Activated T-helper 1 cell treated with anti-CD3 and anti-CD28 coated beads, Interleukin-12 subunit alpha, Interleukin-12 subunit beta, Interleukin-2, Interleukin-4 antibody, amounts not matched to agents 30 ng/mL and 10 ng/mL and 1 ng/mL, durations not matched to agents 14 hours and 24 hours and 36 hours (primary cell): ENCODE data around the gene MARCHF3. TPM values are rescaled to one million over a fixed set of nuclear protein-coding genes. Genes with fewer than 3 reads are reported as not detected.

Source experiments
- DNase-seq: peaks from one replicate; pipeline ENCODE4 v3.0.0; 2021; ENCODE audit warnings: low spot score
- H3K27ac Mint-ChIP-seq: one replicate; pipeline ENCODE4 v1.8.0; 2021; ENCODE audit warnings: mild to moderate bottlenecking, mixed read lengths
- H3K27me3 Mint-ChIP-seq: one replicate; pipeline ENCODE4 v1.8.0; 2022; ENCODE audit warnings: mild to moderate bottlenecking, moderate library complexity, mixed read lengths; ENCODE audit not compliant: insufficient read depth
- H3K36me3 Mint-ChIP-seq: one replicate; pipeline ENCODE4 v1.8.0; 2021; ENCODE audit warnings: low read depth, mixed read lengths
- H3K4me1 Mint-ChIP-seq: one replicate; pipeline ENCODE4 v1.8.0; 2021; ENCODE audit warnings: low read depth, mixed read lengths
- H3K4me3 Mint-ChIP-seq: one replicate; pipeline ENCODE4 v1.8.0; 2021; ENCODE audit warnings: mild to moderate bottlenecking, moderate library complexity, mixed read lengths
- H3K9me3 Mint-ChIP-seq: one replicate; pipeline ENCODE4 v1.8.0; 2021; ENCODE audit warnings: mixed read lengths
- intact Hi-C: fragments of 100-400 bp; cut with micrococcal nuclease; formaldehyde crosslinking; loops from one replicate; pipeline ENCODE4 v1.15.1; 2024
- total RNA-seq: library from RNA; stranded (reverse); gene quantifications from 2 replicates; pipeline ENCODE4 v1.2.3, GENCODE V29; 2022

MARCHF3 gene
- total RNA-seq, 1 donor from 2014 or later, result 5.9 TPM

DNA sequence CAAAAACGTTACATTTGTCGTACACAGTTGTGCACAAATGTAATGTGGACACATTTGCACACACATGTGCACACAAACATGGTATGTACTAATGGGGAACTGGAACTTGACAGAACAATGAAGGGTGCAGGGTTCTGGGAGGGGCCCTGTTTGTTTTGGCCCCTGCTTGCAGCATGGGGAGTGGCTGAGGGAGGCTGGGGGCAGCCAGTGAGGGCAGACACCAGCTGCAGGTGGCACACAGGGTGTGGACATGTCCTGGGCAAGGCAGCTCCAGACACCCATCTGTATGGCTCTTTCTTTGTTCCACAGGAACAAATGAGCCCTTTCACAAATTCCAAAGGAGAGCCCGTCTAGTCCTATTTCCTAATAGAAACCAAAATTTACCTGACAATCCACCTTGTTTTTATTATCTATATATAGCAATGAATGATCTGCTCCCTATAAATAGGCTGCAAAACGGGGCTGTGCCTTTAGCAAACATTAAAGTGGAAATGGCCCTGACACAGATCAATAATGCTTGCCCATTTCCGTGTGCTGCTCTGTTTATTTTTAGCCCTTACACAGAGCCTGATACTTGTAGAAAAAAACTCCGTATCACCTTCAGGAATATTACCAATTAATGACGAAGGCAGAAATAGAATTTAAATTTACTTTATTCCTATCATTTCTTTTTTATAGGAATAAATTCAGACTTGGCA lies 26.4 kb downstream of the MARCHF3 start:
- Mint-ChIP-seq H3K36me3 (no peaks in the 10 kb centered on the region), H3K9me3 (no peaks in the 10 kb centered on the region), H3K4me3 (no peak overlapping the region), H3K27me3 (no peaks in the 10 kb centered on the region), H3K27ac (no peak overlapping the region), H3K4me1 (no peaks in the 10 kb centered on the region)
- no peak for DNase-seq
- intact Hi-C loops, result no loop called here

DNA sequence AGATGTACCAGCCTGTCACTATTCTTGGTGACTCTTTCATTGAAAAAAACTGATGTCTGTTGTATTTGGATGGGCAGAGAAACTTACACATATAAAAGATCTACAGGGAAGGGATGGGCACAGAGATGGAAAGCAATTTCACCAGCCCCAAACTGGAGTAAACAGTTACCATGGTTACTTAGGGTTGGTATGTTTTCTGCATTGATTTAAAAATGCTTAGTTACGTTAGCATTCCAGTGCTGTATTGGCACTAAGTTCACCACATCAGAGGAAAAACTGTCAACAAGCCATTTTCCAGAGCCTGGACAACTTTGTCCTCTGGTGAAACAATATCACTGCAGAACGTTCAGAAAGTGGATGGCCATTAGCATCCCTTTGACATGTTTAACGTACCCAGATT lies 28.0 kb downstream of the MARCHF3 start:
- H3K4me3 Mint-ChIP-seq, result no peak overlapping the region
- no peaks in the 10 kb centered on the region for H3K27me3 Mint-ChIP-seq
- no peak overlapping the region for H3K27ac Mint-ChIP-seq
- H3K9me3 Mint-ChIP-seq, result no peaks in the 10 kb centered on the region
- intact Hi-C loops, result no loop called here
- no peaks in the 10 kb centered on the region for H3K36me3 Mint-ChIP-seq
- H3K4me1 Mint-ChIP-seq, result no peaks in the 10 kb centered on the region
- DNase-seq, result no peak

DNA sequence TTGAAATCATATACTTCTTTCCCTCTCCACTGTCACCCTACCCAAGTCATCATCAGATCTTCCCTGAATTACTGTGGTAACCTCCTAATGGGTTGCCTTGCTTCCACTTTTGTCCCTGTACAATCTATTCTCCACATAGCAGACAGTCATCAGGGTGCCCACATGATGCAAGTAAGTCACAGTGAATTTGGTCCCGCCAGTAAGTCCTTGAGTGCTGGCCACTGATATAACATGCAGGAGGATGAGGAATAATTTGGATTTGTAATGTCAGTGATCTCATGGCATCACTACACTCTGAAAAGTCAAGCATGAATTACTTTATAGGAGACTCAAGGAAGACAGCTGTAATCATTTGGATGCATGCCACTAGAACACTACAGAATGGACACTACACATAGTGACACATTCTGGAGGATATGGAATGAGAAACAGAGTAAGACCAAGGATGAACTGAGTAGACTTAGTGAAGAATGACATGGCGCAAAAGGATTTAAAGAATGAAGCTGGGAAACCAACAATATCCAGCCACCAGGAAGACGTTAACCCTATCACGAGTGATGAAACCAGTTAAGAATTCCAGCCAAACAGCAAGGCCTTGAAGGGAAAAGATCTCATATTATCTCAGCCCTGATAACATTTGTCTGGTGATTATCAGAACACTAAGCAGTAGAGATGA lies 28.6 kb downstream of the MARCHF3 start:
- Mint-ChIP-seq H3K36me3 (no peaks in the 10 kb centered on the region), H3K4me1 (no peaks in the 10 kb centered on the region), H3K9me3 (no peaks in the 10 kb centered on the region)

GRCh38 chr5:126998895-126999570 lies 31.3 kb downstream of the MARCHF3 start:
- Mint-ChIP-seq H3K27me3 (no peaks in the 10 kb centered on the region), H3K4me1 (peaks cover 5% of the 10 kb centered on the region), H3K9me3 (no peaks in the 10 kb centered on the region), H3K27ac (no peak overlapping the region), H3K36me3 (no peaks in the 10 kb centered on the region), H3K4me3 (no peak overlapping the region)
- DNase-seq, result no peak
- intact Hi-C loops, result no loop called here

More for the DNA sequence above, 28.6 kb downstream of the MARCHF3 start:
- Mint-ChIP-seq H3K27ac (no peak overlapping the region), H3K27me3 (no peaks in the 10 kb centered on the region), H3K4me3 (no peak overlapping the region)
- DNase-seq, result no peak
- intact Hi-C loops, result no loop called here

DNA sequence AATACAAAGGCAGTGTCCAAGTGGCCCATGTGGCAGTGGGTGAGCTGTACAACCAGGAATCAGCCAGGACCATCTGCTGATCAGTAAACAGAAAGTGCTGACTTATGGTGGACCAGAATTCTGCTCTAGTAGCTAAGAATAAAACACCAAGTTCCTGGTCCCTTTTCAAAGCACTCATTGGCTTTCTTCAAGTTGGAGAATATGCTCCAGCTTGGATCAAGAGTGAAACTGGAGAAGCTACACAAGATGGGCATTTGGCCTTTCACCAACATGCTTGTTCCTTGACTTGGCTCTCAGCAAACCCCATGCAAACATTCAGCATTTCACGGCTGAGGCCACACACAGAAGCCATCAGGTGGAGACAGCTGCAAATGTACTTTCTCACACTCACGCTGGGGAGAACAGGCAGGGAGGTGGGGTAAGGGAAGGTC lies 32.1 kb downstream of the MARCHF3 start:
- H3K27ac Mint-ChIP-seq, result no peak overlapping the region
- no peak overlapping the region for H3K4me3 Mint-ChIP-seq
- no peaks in the 10 kb centered on the region for H3K9me3 Mint-ChIP-seq
- H3K27me3 Mint-ChIP-seq, result no peaks in the 10 kb centered on the region
- intact Hi-C loops, result no loop called here
- peaks cover 11% of the 10 kb centered on the region for H3K4me1 Mint-ChIP-seq
- H3K36me3 Mint-ChIP-seq, result no peaks in the 10 kb centered on the region
- no peak for DNase-seq

DNA sequence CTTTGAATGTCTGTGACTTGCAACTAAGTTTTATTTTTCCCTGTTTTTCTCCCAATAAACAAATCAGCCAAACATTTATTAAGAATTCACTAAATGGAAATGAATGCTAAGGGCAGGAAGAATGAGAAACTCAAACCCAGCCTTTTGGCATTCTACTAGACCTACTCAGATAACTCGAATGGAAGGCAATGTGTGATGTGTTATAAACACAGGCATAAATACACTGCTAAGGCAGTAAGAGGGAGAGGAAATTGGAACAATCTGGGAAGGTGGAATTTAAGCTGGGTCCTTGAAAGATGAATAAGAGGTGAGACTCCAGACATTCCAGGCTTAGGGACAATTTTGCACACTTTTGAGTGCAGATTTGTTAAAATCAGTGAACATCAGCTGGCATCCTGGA lies 34.7 kb downstream of the MARCHF3 start:
- Mint-ChIP-seq H3K36me3 (peaks cover 4% of the 10 kb centered on the region), H3K9me3 (no peaks in the 10 kb centered on the region), H3K4me3 (no peak overlapping the region), H3K27ac (no peak overlapping the region), H3K27me3 (no peaks in the 10 kb centered on the region), H3K4me1 (peaks cover 14% of the 10 kb centered on the region)
- intact Hi-C loops, result no loop called here
- DNase-seq, result no peak

- Mint-ChIP-seq H3K4me3 (no peak overlapping the region), H3K9me3 (no peaks in the 10 kb centered on the region), H3K27me3 (no peaks in the 10 kb centered on the region), H3K27ac (no peak overlapping the region), H3K36me3 (peaks cover 8% of the 10 kb centered on the region), H3K4me1 (peaks cover 14% of the 10 kb centered on the region)
- intact Hi-C loops, result no loop called here
- DNase-seq, result no peak
Observed at GRCh38 chr5:126995039-126995438, 35.3 kb downstream of the MARCHF3 start.

DNA sequence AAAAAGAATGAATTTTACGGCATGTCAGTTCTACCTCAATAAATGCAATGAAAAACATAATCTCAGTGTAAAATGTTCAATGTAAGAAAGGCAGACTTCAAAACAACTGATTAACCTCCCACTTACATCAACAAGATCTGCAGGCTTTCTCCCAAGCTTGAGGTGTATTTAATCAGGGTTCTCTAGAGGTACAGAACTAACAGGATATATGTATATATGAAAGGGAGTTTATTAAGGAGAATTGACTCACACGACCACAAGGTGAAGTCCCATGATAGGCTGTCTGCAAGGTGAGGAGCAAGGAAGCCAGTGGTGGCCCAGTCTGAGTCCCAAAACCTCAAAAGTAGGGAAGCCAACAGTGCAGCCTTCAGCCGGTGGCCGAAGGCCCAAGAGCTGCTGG lies 35.9 kb downstream of the MARCHF3 start:
- Mint-ChIP-seq H3K4me3 (no peak overlapping the region), H3K27ac (no peak overlapping the region), H3K4me1 (peaks cover 14% of the 10 kb centered on the region), H3K9me3 (no peaks in the 10 kb centered on the region), H3K27me3 (no peaks in the 10 kb centered on the region), H3K36me3 (peaks cover 8% of the 10 kb centered on the region)
- intact Hi-C loops, result no loop called here
- DNase-seq, result no peak

- H3K4me1 Mint-ChIP-seq, result peaks cover 28% of the 10 kb centered on the region
- peaks cover 7% of the 10 kb centered on the region for H3K36me3 Mint-ChIP-seq
- peak overlapping the region; percentile 28 for H3K4me3 Mint-ChIP-seq
- no peaks in the 10 kb centered on the region for H3K9me3 Mint-ChIP-seq
- peak; percentile 31 for DNase-seq
- intact Hi-C loops, result loop anchor here (1.0 to 5.0 kb wide), 12 partner anchors 16 to 799 kb away; partner anchors contain the start of genes C5orf63, MARCHF3, PHAX and PRRC1
- H3K27me3 Mint-ChIP-seq, result no peaks in the 10 kb centered on the region
- peak overlapping the region; percentile 86 for H3K27ac Mint-ChIP-seq
Observed at GRCh38 chr5:126988021-126988569, 42.3 kb downstream of the MARCHF3 start.

DNA sequence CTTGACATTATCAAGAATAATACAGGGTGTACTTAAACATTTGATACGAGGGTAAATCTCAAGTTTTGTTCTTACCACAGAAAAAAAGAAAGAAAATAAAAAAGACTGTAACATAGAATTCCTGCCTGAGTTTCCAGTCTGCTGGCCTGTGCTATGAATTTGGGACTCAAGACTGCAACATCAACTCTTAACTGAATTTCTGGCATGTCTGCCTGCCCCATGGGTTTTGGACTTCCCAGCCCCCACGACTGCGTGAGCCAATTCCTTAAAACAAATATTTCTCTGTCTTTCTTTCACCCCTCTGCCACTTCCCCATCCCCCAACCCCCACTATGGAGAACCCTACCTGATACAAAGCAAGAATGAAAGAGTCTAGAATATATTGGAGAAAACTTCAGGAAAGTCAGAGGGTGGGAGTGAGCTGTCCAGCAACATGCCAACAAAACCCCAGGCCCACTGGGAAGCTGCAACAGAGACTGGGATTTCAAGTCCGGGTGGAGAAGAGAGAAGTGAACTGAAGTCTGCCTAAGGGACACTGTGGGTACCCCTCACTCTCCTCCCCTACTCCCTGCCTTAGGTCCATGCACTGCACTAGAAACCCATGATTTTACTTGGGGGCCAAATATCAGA lies 43.0 kb downstream of the MARCHF3 start:
- intact Hi-C loops, result loop anchor here (5.0 kb wide), 3 partner anchors 530 to 800 kb away; partner anchors contain the start of gene PRRC1
- Mint-ChIP-seq H3K36me3 (peaks cover 6% of the 10 kb centered on the region), H3K27ac (peak overlapping the region; percentile 86), H3K27me3 (no peaks in the 10 kb centered on the region), H3K4me1 (peaks cover 26% of the 10 kb centered on the region), H3K9me3 (no peaks in the 10 kb centered on the region), H3K4me3 (no peak overlapping the region)
- DNase-seq, result no peak

- Mint-ChIP-seq H3K36me3 (no peaks in the 10 kb centered on the region), H3K27ac (no peak overlapping the region), H3K27me3 (no peaks in the 10 kb centered on the region), H3K4me3 (no peak overlapping the region), H3K4me1 (peaks cover 26% of the 10 kb centered on the region), H3K9me3 (no peaks in the 10 kb centered on the region)
- intact Hi-C loops, result loop anchor here (5.0 kb wide), 3 partner anchors 533 to 803 kb away; partner anchors contain the start of gene PRRC1
- DNase-seq, result no peak
Observed at GRCh38 chr5:126984632-126985031, 45.7 kb downstream of the MARCHF3 start.

DNA sequence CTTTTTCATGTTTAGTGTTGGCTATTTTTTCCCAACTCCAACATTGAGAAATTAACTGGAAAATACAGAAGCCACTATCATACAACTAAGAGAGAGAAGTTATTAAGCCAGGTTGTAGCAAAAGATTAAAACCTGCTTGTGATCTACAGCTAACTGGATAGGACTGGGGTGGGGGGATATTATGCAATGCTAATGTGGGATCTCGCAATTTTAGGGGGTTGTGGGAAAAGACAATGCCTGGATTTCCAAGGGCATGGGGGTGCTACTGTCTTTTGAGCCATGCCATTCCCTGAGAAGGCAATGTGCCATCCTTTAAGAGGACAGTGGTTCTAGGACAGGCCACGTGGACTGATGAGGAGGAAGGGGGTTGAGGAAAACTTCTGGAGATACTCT lies 46.5 kb downstream of the MARCHF3 start:
- H3K36me3 Mint-ChIP-seq, result no peaks in the 10 kb centered on the region
- peaks cover 24% of the 10 kb centered on the region for H3K4me1 Mint-ChIP-seq
- H3K4me3 Mint-ChIP-seq, result no peak overlapping the region
- H3K27ac Mint-ChIP-seq, result no peak overlapping the region
- no peaks in the 10 kb centered on the region for H3K27me3 Mint-ChIP-seq
- no peaks in the 10 kb centered on the region for H3K9me3 Mint-ChIP-seq
- intact Hi-C loops, result no loop called here
- DNase-seq, result no peak
